ENCODE data around the gene GUCY2D. TPM values are rescaled to one million over a fixed set of nuclear protein-coding genes. Genes with fewer than 3 reads are reported as not detected.

GUCY2D gene
- total RNA-seq, 1 donor from 2014 or later: not detected

DNA sequence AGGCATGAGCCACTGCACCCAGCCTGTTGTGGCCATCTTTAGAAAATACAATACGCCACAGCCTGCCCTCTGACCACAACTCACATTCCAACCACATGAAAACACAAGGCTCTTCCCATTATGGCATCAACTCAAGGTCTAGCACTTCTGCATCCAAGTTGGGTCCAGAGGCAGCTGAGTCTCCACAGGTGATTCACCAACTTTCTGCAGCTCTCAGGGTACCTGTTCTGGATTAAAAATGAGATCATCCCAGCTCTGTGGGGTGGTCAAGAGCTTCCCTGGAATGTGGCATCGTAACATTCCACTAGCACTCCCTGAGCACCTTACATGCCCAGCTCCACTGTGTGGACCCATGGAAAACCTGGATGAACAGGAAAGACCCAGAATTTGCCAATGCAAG, 9.9 kb upstream of the GUCY2D start:
- DNase-seq (ENCODE audit: low read depth, low spot score): no peak

DNA sequence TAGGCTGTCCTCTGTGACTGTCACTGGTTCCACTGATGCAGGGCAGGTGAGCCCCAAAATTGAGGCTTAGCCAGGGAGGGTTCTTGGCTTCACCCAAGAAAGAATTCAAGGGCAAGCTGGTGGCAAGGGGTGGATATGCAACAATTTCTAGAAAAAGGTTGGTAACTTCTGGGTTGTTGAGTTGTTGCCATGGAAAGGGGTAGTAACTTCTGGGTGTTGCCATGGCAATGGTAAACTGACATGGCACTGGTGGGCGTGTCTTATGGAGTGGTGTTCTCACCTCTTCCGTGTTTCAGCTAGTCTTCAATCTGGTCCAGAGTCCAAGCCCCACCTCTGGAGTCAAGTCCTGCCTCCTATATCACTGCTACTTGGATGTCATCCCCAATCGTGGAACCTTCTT, 9.5 kb upstream of the GUCY2D start:
- DNase-seq (ENCODE audit: low read depth, low spot score): no peak

GRCh38 chr17:7993972-7994589, 8.3 kb upstream of the GUCY2D start:
- no peak for DNase-seq (ENCODE audit: low read depth, low spot score)

GRCh38 chr17:7995724-7996123, 6.7 kb upstream of the GUCY2D start:
- DNase-seq (ENCODE audit: low read depth, low spot score): no peak

- no peak for DNase-seq (ENCODE audit: low read depth, low spot score)
Observed at GRCh38 chr17:7997186-7997585, 5.2 kb upstream of the GUCY2D start.

GRCh38 chr17:8002721-8003593, 542 bp downstream of the GUCY2D start:
- no peak for DNase-seq (ENCODE audit: low read depth, low spot score)

DNA sequence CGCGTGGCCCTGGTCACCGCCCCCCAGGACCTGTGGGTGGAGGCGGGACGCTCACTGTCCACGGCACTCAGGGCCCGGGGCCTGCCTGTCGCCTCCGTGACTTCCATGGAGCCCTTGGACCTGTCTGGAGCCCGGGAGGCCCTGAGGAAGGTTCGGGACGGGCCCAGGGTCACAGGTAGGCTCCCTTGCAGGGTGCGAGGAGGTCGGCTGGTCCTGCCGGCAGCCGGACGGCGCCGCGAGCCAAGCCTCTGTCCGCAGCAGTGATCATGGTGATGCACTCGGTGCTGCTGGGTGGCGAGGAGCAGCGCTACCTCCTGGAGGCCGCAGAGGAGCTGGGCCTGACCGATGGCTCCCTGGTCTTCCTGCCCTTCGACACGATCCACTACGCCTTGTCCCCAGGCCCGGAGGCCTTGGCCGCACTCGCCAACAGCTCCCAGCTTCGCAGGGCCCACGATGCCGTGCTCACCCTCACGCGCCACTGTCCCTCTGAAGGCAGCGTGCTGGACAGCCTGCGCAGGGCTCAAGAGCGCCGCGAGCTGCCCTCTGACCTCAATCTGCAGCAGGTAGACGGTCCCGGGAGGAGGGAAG, 1.3 kb downstream of the GUCY2D start:
- no peak for DNase-seq (ENCODE audit: low read depth, low spot score)

DNA sequence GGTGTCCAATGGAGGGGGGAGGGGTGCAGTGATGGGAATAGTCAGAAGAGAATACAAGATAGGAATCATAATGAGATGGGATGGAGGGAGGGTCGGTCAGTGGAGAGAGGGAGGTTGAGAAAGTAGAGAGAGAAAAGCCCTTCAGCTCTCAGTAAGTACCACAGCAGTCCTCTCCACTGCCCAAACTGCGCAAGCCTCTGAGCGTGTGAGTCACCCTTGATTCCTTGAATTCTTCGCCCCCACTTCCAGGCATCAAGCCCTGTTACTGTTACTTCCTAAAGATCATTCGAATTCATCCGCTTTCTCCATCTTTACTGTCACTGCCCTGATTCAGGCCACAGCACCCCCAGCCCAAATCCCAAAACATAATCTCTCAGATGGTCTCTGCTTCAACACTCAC, 2.5 kb downstream of the GUCY2D start:
- DNase-seq (ENCODE audit: low read depth, low spot score): no peak

GRCh38 chr17:8005357-8005756, 2.9 kb downstream of the GUCY2D start:
- no peak for DNase-seq (ENCODE audit: low read depth, low spot score)

- no peak for DNase-seq (ENCODE audit: low read depth, low spot score)
Observed at GRCh38 chr17:8005967-8006730, 3.7 kb downstream of the GUCY2D start.

GRCh38 chr17:8006836-8007680, 4.6 kb downstream of the GUCY2D start:
- DNase-seq (ENCODE audit: low read depth, low spot score): no peak

GRCh38 chr17:8007836-8008235, 5.4 kb downstream of the GUCY2D start:
- no peak for DNase-seq (ENCODE audit: low read depth, low spot score)

DNA sequence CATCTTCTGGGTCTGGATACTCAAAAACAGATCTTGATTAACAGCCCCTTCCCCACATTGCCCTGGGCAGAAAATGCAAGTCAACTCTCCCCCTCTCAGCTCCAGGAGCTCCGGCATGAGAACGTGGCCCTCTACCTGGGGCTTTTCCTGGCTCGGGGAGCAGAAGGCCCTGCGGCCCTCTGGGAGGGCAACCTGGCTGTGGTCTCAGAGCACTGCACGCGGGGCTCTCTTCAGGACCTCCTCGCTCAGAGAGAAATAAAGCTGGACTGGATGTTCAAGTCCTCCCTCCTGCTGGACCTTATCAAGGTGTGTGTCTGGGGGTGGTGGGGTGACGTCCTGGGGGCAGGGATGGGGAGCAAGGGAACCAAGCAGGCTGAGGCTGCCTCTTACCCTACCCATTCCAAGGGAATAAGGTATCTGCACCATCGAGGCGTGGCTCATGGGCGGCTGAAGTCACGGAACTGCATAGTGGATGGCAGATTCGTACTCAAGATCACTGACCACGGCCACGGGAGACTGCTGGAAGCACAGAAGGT, 9.7 kb downstream of the GUCY2D start:
- DNase-seq (ENCODE audit: low read depth, low spot score): no peak

GRCh38 chr17:8012996-8013640, 10.7 kb downstream of the GUCY2D start:
- DNase-seq (ENCODE audit: low read depth, low spot score): no peak

GRCh38 chr17:8013731-8014557, 11.5 kb downstream of the GUCY2D start:
- no peak for DNase-seq (ENCODE audit: low read depth, low spot score)

GRCh38 chr17:8014558-8014850, 12.1 kb downstream of the GUCY2D start:
- DNase-seq (ENCODE audit: low read depth, low spot score): no peak

GRCh38 chr17:8015236-8015956, 13.0 kb downstream of the GUCY2D start:
- DNase-seq (ENCODE audit: low read depth, low spot score): no peak

DNA sequence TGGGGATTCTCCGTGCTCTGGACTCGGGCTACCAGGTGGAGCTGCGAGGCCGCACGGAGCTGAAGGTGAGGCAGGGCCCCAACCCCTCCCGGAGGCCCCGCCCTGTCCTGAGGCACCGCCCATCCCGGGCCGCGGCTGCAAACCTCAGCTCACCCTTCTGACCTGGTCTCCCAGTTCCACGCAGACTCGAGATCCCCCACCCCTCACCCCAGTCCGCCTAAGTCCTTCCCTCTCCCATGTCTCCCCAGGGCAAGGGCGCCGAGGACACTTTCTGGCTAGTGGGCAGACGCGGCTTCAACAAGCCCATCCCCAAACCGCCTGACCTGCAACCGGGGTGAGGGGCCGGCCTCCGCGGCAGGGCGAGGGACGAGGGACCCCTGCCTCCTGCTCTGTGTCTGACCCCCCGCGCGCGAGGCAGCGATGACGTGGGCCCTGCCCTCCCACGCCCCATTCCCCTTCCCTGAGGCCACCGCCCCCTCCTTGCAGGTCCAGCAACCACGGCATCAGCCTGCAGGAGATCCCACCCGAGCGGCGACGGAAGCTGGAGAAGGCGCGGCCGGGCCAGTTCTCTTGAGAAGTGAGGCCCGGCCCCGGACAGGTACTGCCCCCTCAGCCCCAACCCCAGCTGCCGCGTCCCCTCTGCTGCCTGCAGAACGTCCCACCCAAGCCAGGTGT, 13.7 kb downstream of the GUCY2D start:
- no peak for DNase-seq (ENCODE audit: low read depth, low spot score)
